CD4-positive, alpha-beta T cell treated with Interleukin-21 for 1 hour (primary cell): ENCODE results near the gene ERI3.

Experiments
- DNase-seq: peaks from one replicate; pipeline ENCODE4 v3.0.0-alpha.2; 2020

Gene ERI3

DNA sequence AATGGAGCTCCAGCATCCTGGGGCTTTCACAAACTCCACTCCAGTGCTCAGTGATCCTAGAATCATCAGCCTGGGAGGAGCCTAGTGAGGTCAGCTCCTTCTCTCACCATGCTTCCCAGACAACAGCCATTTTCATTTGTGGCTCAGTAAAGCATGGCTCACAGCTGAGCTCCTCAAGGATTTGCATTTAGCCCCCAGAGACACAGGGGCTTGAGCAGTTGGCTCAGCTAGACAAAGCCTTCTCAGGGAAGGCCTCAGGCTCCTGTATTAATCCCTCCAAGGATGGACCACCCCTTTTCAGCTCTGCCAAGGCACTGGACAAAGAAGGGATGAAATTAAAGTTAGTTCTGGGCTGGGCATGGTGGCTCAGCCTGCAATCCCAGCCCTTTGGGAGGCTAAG, 39.5 kb downstream of the ERI3 start:
- DNase-seq = no peak

GRCh38 chr1:44314452-44314851, 40.6 kb downstream of the ERI3 start:
- no peak for DNase-seq

GRCh38 chr1:44313265-44313918, 41.7 kb downstream of the ERI3 start:
- no peak for DNase-seq

- DNase-seq = no peak
Observed at GRCh38 chr1:44312399-44313196, 42.5 kb downstream of the ERI3 start.

- no peak for DNase-seq
Observed at GRCh38 chr1:44310006-44310405, 45.1 kb downstream of the ERI3 start.

- peak; percentile 9 for DNase-seq
Observed at GRCh38 chr1:44305962-44306422, 49.1 kb downstream of the ERI3 start.

GRCh38 chr1:44303532-44303931, 51.5 kb downstream of the ERI3 start:
- DNase-seq = no peak

DNA sequence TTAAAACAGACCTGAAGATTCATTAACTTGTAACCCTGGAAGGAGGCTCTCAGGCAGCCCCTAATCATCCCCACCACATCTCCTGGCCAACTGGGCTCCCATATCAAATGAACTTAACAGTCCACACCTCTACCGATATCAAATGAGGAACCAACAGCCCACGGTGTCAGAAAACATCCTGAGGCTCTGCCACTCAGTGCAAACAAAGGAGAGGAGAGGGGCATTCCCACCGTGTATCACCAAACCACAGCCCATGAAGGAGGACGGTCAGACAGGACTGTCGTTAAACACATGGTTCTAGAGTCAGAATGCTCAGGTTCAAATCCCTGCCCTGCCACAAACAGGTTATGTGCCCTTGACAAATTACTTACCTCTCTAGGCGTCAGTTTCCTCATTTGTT, 52.5 kb downstream of the ERI3 start:
- DNase-seq = no peak

DNA sequence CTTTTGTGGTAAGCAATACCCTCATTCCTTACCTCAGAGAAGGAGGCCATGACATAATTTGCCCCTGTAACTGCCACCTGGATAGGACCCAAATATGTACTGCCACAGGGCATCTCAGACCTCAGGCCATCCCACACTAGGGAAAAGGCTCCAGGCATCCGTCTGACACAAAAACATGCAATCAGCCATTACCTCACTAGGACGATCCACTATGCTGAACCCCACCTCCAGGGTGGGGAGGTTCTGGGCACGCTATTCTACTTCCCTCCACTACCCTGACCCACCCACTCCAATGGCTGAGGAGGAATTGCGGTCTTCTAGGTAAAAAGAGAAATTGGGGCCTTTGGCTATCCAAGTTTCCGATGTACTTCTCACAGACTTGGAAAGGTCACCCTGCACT, 53.6 kb downstream of the ERI3 start:
- no peak for DNase-seq

DNA sequence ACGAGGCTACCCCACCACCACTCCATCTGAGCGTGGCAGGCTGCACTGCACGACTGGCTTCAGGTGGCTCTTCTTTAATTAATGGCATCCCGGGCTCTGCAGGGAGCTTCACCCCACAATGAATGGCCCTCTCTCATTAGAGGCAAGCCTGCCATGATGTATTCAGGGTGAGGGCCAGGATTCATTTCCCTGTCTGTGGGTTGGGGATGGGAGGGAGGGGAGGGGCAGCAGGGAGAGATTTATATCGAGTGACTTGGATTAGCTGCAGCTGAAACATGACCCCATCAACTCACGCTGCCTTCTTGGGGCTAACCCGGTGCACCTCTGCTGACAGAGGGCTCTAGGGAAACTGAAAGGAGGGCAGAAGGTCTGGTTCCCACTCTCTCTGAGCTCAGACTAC, 54.2 kb downstream of the ERI3 start:
- DNase-seq = no peak

DNA sequence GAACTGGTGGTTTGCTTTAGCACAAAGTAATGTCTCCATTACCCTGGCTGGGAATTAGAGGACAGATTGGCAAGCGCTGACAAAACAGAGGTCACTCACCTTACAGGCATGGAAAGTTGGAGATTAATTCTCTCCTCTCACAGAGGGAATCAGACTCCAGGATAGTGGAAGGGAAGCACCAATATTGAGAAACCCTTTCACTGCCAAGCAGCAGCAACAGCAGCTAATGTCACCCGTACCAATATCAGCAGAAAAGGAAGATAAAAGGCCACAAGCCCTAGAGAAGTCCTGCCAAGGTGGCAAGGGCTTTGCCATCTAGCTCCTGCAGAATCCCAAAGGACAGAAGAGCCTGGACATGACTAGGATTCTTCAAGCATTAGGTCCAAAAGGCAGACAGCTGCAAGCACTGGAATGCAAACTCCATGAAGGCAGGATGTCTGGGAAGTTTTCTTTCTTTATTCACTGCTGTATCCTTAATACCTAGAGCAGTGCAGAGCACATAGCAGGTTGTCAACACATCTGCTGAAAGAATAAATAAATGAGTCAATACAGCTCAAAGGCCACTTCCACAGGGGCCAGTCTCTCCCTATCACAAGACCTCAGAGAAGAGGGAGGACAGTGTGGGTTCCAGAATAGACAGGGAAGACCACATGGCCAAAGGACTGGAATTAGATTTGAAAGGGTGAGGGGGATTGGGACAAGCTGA, 57.2 kb downstream of the ERI3 start:
- DNase-seq = no peak

GRCh38 chr1:44296806-44297205, 58.3 kb downstream of the ERI3 start:
- DNase-seq = no peak

DNA sequence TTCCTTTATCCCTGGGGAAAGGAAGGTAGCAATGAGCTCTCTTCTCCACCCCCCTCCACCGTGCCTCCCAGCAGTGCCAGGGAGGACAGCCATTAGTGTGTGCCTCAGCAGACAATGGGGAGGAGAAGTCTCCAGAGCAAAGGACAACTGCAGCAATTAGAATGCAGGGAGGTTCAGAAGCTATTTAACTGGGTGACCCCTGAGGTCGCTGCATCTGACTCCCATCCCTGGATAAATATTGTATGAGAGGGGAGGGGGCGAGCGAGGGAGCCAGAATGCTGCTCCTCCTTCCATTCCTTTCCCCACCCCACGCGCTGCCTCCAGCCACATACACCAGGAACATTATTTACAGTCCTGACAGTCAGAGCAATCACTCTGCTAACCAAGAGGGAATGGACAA, 59.0 kb downstream of the ERI3 start:
- no peak for DNase-seq

DNA sequence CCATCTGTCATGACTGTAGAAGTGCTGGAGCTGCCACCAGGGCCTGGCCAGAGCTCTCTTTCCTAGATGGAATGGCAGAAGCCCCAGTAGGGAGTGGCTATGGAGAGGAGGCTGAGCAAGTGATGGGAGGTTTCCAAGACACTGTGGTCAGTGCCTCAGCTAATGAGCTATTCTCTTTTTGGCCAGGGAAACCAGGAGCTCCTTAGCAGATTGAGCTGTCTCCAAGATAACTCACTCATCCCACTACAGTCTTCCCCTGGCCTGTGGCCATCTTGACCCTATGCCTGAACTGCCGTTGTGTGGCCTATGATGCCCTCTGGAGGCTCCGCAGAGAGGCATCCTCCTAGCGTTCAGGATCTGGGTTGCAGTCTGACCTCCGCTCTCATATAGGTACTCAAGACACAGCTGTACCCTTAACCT, 60.5 kb downstream of the ERI3 start:
- DNase-seq = no peak

DNA sequence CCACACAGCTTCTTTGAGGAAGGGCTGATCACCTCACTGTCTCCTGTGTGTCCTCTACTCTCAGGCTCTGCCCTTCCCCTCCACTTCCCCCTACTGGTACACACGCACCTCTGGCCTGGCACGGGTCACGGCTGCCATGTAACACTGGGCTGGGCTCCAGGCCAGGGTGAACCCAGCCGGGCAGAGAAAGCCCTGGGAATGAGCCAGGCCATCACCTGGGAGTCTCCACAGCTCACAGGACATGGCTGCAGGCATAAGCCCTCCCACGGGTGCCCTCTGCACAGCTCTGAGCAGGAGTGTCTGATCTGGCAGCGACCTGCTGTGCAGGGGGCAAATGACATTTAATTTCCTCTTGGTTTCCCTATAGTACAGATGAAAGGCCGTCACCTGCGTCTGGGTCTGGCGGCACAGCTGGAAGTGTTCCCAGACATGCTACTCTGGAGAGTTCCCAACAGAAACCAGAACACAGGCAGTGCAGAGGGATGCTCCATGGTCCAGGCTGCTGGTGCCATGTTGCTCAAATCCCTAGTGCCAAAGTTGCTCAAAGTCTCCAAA, 61.2 kb downstream of the ERI3 start:
- no peak for DNase-seq

DNA sequence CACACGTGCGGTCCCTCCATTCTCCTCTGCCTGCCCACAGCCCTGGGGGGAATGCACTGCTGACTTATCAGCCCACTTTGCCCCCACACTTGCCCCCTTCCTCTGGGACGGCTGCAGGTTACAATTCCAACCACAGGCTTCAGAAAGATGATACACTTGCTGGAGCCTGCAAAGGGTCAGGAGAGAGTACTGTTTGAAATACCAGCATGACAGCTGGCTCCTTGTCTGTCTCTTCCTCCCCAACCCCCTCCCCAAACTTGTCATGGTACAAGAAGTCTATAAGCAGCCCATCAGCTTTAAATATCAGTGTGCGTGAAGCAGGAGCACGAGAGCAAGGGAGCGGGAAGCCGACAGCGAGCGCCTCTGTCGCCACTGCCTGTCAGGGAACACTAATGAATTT, 62.4 kb downstream of the ERI3 start:
- no peak for DNase-seq

DNA sequence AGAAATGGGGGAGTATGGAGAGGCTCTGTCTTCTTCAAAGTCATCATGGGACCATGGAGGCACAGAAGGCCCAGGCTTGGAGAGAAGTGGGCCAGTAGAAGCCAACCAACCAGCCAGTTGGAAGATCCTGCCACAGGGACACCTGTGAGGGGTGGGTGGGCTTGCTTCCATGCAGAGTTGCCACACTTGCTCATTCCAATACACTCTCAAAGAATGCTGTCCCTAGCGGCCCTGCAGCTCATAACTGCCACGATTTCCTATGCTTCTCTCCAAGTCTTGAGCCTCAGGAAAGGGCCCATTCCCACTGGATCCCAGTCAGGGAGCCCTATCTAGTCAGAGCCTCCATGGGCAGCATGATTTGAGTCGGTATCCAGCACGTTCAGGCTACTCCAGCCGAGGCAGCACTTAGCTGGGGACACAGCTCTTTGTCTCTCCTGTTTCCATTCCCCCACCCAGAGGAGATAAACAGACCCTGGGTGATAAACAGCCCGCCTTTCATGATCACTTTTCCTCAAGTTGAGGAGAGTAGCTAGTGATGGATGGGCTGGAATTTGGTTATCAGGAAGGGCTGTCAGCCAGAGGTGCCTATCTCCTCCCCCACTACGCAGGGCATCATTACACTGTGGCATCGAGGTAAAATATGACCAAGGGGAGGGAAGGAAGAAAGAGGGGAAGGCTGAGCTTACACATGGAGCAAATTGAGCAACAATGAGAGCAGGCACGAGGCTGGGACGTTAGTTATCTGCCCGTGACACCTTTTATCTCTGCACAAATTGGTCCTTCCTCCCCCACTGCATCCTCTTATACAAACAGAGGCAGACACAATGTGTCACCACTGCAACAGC, 64.6 kb downstream of the ERI3 start:
- DNase-seq = no peak

DNA sequence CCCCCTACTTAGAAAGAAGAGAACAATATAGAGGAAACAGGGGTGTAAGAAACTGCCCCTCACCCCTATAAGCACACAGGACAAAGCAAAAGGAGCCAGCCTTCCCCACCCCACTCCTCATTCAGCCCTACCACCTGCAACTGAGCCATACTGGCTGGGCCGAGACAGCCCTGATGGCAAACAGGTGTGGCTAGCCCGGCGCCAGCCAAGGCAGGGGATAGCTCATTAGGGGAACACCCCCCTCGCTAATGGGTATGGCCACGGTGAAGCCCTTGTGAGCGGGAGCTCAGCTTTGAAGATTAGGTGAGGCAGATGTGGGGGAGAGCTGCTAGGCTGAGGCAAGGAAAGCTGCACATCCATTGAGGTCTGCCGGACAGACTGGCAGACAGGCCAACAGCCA, 65.5 kb downstream of the ERI3 start:
- DNase-seq = no peak

DNA sequence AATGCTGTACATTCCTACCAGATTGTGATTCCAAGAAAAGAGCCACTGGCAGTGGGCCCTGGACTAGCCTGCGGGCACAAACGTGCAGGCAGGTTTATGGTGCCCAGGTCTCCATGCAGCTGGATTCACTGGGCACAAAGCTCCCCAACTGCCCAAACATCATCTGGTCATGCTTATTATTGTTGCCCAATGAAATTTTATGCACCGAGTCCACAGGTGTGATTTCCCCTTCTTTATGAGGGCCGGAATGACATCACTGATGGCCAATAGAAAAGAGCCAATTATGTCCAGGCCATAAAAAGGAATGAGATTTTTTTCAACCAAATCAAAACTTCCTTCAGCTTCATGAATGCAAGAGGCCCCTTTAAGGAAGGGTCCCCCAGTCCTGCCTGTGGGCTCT, 66.2 kb downstream of the ERI3 start:
- no peak for DNase-seq

DNA sequence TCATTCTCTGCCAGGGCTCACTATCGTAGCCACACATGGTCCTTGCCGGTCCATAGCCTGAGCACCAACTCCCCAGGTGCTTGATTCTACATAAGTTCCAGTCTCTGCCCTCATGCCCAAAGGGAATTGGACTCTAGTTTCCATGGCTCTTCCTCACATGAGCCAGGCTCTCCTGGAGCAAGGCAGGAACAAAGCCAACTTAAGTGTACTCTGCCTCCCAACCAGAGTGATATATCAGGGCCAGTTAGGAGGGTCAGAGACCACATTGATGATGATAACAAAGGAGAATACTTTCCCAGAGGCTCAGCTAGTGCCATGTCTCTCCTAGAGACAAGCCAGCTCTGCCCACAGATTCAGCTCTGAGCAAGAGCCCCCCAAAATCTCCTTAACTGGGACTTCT, 70.9 kb downstream of the ERI3 start:
- no peak for DNase-seq

DNA sequence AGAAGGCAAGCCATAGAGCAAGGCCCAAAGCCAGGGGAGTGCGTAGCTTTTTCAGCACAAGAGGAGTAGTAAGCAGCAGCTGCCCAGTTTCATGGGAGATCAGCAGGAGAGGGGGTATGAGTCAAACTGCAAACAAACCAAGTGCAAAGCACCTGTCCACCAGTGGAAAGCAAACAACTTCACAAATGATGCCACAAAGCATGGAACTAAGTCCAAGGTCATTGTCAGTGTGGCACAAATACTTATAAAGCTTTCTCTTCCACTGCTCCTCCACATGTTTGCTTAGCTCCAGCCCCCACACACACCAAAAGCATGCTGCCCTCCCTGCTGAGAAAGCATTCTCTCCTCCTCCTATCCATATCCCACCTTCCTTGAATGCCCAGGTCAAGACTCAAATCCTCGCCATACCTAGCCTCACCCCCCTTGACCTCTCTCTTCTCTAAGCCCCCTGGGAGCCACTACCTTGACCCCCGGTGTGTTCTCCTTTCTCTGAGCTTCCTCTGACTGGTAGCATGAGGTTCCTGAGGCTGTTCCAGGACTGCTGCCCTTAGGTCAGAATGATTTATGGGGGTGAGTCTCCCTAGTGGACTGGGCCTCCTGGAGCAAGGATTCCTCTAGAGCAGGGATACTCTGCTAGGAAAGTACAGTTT, 71.4 kb downstream of the ERI3 start:
- DNase-seq = no peak
